Lower leg skin (tissue), 3 donors: ENCODE measurements around the gene TSPAN11.

Source experiments
- CTCF ChIP-seq, 3 donors: fragments of 450-650 bp; IDR thresholded peaks; one replicate each; pipeline ENCODE4 v1.5.1; 2016; ENCODE audit warnings: antibody characterized with exemption in 3 of 3, mild to moderate bottlenecking in 3 of 3, moderate library complexity in 2 of 3
- POLR2A ChIP-seq, 2 donors: fragments of 450-650 bp; IDR thresholded peaks; one replicate each; pipeline ENCODE4 v1.6.1; 2016 to 2017; ENCODE audit warnings: antibody characterized with exemption in 2 of 2, mild to moderate bottlenecking in 1 of 2, moderate library complexity in 1 of 2

- TF ChIP-seq CTCF (IDR thresholded peaks at IDR 0.05) = no peak
- TF ChIP-seq POLR2A (IDR thresholded peaks at IDR 0.05) = no peak
Measured at GRCh38 chr12:31031951-31032335, 105.4 kb downstream of the TSPAN11 start.
